NCI-H2081 (cell line): ENCODE data around the gene PAX6.
"Not testable (repeated sequence)": the region's sequence is repeated elsewhere in the genome, so short reads cannot be mapped to it uniquely, and the experiment has no call there.

Source experiments
- DNase-seq, 2 experiments: peaks; one replicate each; lab custom pipeline; 2025; lab: John Stamatoyannopoulos, UW

PAX6 gene

GRCh38 chr11:31767685-31768084, 43.4 kb downstream of the PAX6 start:
- DNase-seq, result no peak

- DNase-seq, result no peak
These were observed 44.1 kb downstream of the PAX6 start for GRCh38 chr11:31767066-31767465.

- peak in 1 of 2 experiments; percentile 42 for DNase-seq
These were observed 46.4 kb downstream of the PAX6 start for GRCh38 chr11:31764766-31765165.

- DNase-seq, result no peak
These were observed 46.9 kb downstream of the PAX6 start for GRCh38 chr11:31764261-31764660.

- DNase-seq, result no peak
These were observed 47.8 kb downstream of the PAX6 start for GRCh38 chr11:31763296-31763695.

DNA sequence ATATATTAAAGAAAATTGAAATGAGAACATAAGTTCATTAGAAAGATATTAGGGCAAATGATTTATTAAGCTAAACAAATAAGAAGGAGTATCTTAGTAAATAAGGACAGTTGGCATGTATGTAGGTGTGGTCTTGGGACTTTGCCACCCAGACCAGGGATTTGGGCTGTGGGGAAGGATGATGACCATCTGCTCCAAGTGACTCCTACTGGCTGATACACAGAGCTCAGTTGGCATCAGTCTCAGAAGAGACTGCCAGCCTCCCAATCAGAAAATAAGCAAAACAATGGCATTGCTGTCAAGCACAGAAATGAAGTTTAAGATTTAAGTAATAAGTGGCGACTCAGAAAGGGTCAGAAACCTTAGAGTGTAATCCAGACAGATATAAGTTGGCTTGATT, 49.5 kb downstream of the PAX6 start:
- no peak for DNase-seq

GRCh38 chr11:31757260-31757835, 53.8 kb downstream of the PAX6 start:
- no peak for DNase-seq

DNA sequence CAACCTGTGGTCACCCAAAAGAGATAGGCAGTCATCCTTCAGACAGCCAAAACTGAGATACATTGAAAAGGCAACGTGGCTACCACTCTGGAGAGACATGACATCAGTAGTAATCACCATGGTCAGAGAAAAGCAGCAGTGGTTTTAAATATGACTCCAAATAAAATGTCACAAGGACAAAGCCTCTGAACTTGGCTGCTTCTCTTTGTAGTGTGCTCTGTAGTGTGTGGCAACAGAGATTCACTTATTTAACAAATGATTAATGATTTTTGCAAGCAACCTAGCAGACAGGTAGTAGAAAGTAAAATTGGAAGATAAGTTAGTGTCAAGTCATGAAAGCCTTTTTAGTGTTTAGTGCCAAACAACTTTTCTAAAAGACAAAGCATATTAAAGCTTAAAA, 63.5 kb downstream of the PAX6 start:
- DNase-seq, result no peak

- not testable (repeated sequence) for DNase-seq
These were observed 70.3 kb downstream of the PAX6 start for GRCh38 chr11:31740731-31741368.

DNA sequence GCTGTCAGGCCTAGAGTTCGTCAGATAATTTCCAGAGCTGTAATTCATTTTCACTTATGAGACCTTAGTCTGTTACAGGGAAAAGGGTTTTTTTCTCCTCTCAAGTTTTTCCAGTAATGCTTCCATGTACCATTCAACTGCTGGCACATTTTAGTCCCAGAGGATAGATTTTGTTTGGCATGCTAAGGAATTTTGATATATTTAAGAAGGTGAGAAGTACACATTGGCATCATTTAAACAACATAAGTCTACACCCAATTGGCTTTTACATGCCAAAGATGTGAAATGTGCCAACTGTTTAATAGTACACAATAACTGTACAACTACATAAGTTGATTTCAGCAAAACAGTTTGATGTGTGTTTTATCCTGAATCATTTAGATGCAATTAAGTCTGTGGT, 71.0 kb downstream of the PAX6 start:
- DNase-seq, result no peak
